ENCODE measurements around the gene CDK2. TPM values are rescaled to one million over a fixed set of nuclear protein-coding genes. Genes with fewer than 3 reads are reported as not detected.

The CDK2 gene
- total and polyA plus RNA-seq, 9 of the 15 experiments (the other 6 are each of a cell fraction or from before 2014, with no cell fraction given): 17.4 to 213 (median 109) TPM

GRCh38 chr12:55974308-55974730, 7.7 kb downstream of the CDK2 start:
- ChIA-PET CTCF (ENCODE audit: low intra/inter-chr PET ratio) (interaction anchor here (0.6 kb wide), 1 partner anchor 41 kb away, joined by 3 read pairs; no protein-coding TSS in a partner anchor), POLR2A (interaction anchor here (0.6 to 2.5 kb wide), 30 partner anchors 10 to 1956 kb away, joined by 3 to 49 read pairs (median 4); partner anchors contain the start of genes DNAJC14, IKZF4, ORMDL2 and PYM1)
- intact Hi-C loops (cut with micrococcal nuclease): loop anchor here (5.0 kb wide), 1 partner anchor 47 kb away; the partner anchor contains the start of gene PYM1
- Histone ChIP-seq H3K4me2 (ENCODE audit: insufficient read depth, low read length) (peak overlapping the region; percentile 85), H3K27ac (ENCODE audit: extremely low read depth, low read depth, low read length) (peak overlapping the region; percentile 63), H3K9me1 (ENCODE audit: control insufficient read depth, insufficient read depth, low read length) (no peaks in the 10 kb centered on the region), H3K4me3 (peak overlapping the region; percentile 68), H3K9ac (ENCODE audit: insufficient read depth in 1 of 2, low read depth in 2 of 2, low read length in 2 of 2) (peak overlapping the region; percentile 80 to 92), H3K36me3 (ENCODE audit: control insufficient read depth, insufficient read depth, low read length) (peaks cover 48% of the 10 kb centered on the region), H3K9me3 (replicated peaks; ENCODE audit: control insufficient read depth, insufficient read depth, low read depth, low read length) (no peaks in the 10 kb centered on the region), H3K27me3 (ENCODE audit: control insufficient read depth in 2 of 2, insufficient read depth in 2 of 2, low read length in 2 of 2) (no peaks in the 10 kb centered on the region), H2AFZ (ENCODE audit: low read depth, low read length) (peak overlapping the region; percentile 50), H4K20me1 (replicated peaks; ENCODE audit: control insufficient read depth, insufficient read depth, low read length) (no peaks in the 10 kb centered on the region; the same call in 1 of the 2 replicates), H3K4me1 (replicated peaks in 1 of 2; ENCODE audit: control insufficient read depth in 2 of 2, insufficient read depth in 2 of 2, low read length in 2 of 2) (peaks cover 14 to 21% of the 10 kb centered on the region in 2 experiments), H3K79me2 (ENCODE audit: control insufficient read depth, insufficient read depth, low read length) (peaks cover 46% of the 10 kb centered on the region)
- WGBS (ENCODE audit: insufficient coverage, low coverage, missing lambda C conversion rate): 2% methylated on average over 10 of the region's 15 CpGs
- ATAC-seq (peak; percentile 68), FAIRE-seq (peak; percentile 65), DNase-seq (ENCODE audit: extremely low read depth in 1 of 4, low spot score in 3 of 4) (peak in 3 of 4 experiments; percentile 64 to 67 (median 65))
- in situ Hi-C loops (cut with MboI): no loop called here
- BruUV-seq (replicated peaks): no TSS peak
- TF ChIP-seq PHF8 (IDR thresholded peaks at IDR 0.05; ENCODE audit: borderline replicate concordance, low read length) (peak; percentile 22; the same call in 1 of the 2 replicates), HDAC1 (IDR thresholded peaks at IDR 0.05) (peak; percentile 15 to 69; a peak in 2 of 4 replicates), ZFX (CRISPR knock-in tag; IDR thresholded peaks at IDR 0.05) (peak; percentile 93), BCOR (IDR thresholded peaks at IDR 0.05) (0 out of 2 replicates have a peak, but pooled peaks have one; percentile 25), SETDB1 (IDR thresholded peaks at IDR 0.05; ENCODE audit: low read length) (no peak), RBBP5 (IDR thresholded peaks at IDR 0.05; ENCODE audit: borderline replicate concordance, insufficient read depth, low read length, poor library complexity, severe bottlenecking) (peak; percentile 55), LARP7 (IDR thresholded peaks at IDR 0.05) (peak; percentile 86; the same call in 1 of the 2 replicates), MBD1 (CRISPR knock-in tag; IDR thresholded peaks at IDR 0.05) (no peak), RBFOX2 (IDR thresholded peaks at IDR 0.05; ENCODE audit: low read depth, low read length) (peak; percentile 74), ZZZ3 (IDR thresholded peaks at IDR 0.05) (no peak), GATAD2A (IDR thresholded peaks at IDR 0.05) (0 out of 2 replicates have a peak, but pooled peaks have one; percentile 29), ZNF224 (CRISPR knock-in tag; IDR thresholded peaks at IDR 0.05) (0 out of 2 replicates have a peak, but pooled peaks have one; percentile 68), ZNF232 (CRISPR knock-in tag; IDR thresholded peaks at IDR 0.05) (no peak), UBTF (IDR thresholded peaks at IDR 0.05; ENCODE audit: borderline replicate concordance in 1 of 2, low read depth in 2 of 2, low read length in 2 of 2) (0 out of 4 replicates have a peak, but pooled peaks of 1 of the 2 experiments have one; percentile 62), SUPT5H (IDR thresholded peaks at IDR 0.05) (peak; percentile 61; the same call in 1 of the 2 replicates), POLR2A (conservative IDR thresholded peaks at IDR 0.05) (peak; percentile 44; the same call in 1 of the 2 replicates), HES1 (IDR thresholded peaks at IDR 0.05; ENCODE audit: low read depth) (no peak), ARID1B (IDR thresholded peaks at IDR 0.05) (peak; percentile 59), PHF20 (IDR thresholded peaks at IDR 0.05; ENCODE audit: partially characterized antibody) (peak; percentile 76), SRF (CRISPR knock-in tag; IDR thresholded peaks at IDR 0.05) (0 out of 4 replicates have a peak, but pooled peaks of 1 of the 2 experiments have one; percentile 40)
